GM12874 (cell line): Measurements from ENCODE around the gene RWDD3.

Experiments
- CTCF ChIP-seq: IDR thresholded peaks from 2 replicates; pipeline ENCODE4 v1.5.1; 2011; ENCODE audit warnings: low read depth, mild to moderate bottlenecking, control low read depth, low read length, moderate library complexity; ENCODE audit not compliant: insufficient read depth

RWDD3 gene

GRCh38 chr1:95219407-95219806 is 14.6 kb upstream of the RWDD3 start:
- no peak for TF ChIP-seq CTCF

- no peak for TF ChIP-seq CTCF
These were observed 12.7 kb upstream of the RWDD3 start for GRCh38 chr1:95221306-95221705.

GRCh38 chr1:95222629-95223028 is 11.4 kb upstream of the RWDD3 start:
- TF ChIP-seq CTCF: no peak

GRCh38 chr1:95223110-95223509 is 10.9 kb upstream of the RWDD3 start:
- TF ChIP-seq CTCF: no peak

GRCh38 chr1:95226781-95227660 is 7.0 kb upstream of the RWDD3 start:
- TF ChIP-seq CTCF: no peak

GRCh38 chr1:95229037-95229436 is 5.0 kb upstream of the RWDD3 start:
- no peak for TF ChIP-seq CTCF

- TF ChIP-seq CTCF: no peak
These were observed 4.3 kb upstream of the RWDD3 start for GRCh38 chr1:95229706-95230105.

GRCh38 chr1:95230256-95230655 is 3.8 kb upstream of the RWDD3 start:
- no peak for TF ChIP-seq CTCF
